Hepatocyte (in vitro differentiated cells): ENCODE measurements around the gene NT5C1B. TPM values are rescaled to one million over a fixed set of nuclear protein-coding genes. Genes with fewer than 3 reads are reported as not detected.

Experiments used
- DNase-seq: peaks from one replicate; pipeline ENCODE4 v3.0.0-alpha.2; 2016; ENCODE audit warnings: low spot score
- H2AFZ ChIP-seq: fragments of 200-600 bp; sonication (generic); 2 replicates; pipeline ENCODE4 v1.6.0; 2016; ENCODE audit warnings: antibody characterized with exemption, mild to moderate bottlenecking
- H3K27ac ChIP-seq: fragments of 200-600 bp; sonication (generic); 2 replicates; pipeline ENCODE4 v1.5.1; 2016; ENCODE audit warnings: mild to moderate bottlenecking
- H3K27me3 ChIP-seq: fragments of 200-600 bp; sonication (generic); 2 replicates; pipeline ENCODE4 v1.6.1; 2016
- H3K36me3 ChIP-seq: fragments of 200-600 bp; sonication (generic); replicated peaks from 2 replicates; pipeline ENCODE4 v1.5.1; 2016; ENCODE audit warnings: low read depth; ENCODE audit not compliant: insufficient read depth
- H3K4me1 ChIP-seq: fragments of 200-600 bp; sonication (generic); 2 replicates; pipeline ENCODE4 v1.5.1; 2016; ENCODE audit warnings: mild to moderate bottlenecking, moderate library complexity; ENCODE audit not compliant: insufficient read depth
- H3K4me2 ChIP-seq: fragments of 200-600 bp; sonication (generic); 2 replicates; pipeline ENCODE4 v1.6.0; 2016
- H3K4me3 ChIP-seq: fragments of 200-600 bp; sonication (generic); 2 replicates; pipeline ENCODE4 v1.5.1; 2016; ENCODE audit warnings: mild to moderate bottlenecking
- H3K79me2 ChIP-seq: fragments of 200-600 bp; sonication (generic); 2 replicates; pipeline ENCODE4 v1.6.0; 2017; ENCODE audit warnings: mild to moderate bottlenecking
- H3K9me2 ChIP-seq: fragments of 200-600 bp; sonication (generic); replicated peaks from 2 replicates; pipeline ENCODE4 v1.6.0; 2017; ENCODE audit warnings: mild to moderate bottlenecking; ENCODE audit not compliant: insufficient read depth
- H3K9me3 ChIP-seq: fragments of 200-600 bp; sonication (generic); 2 replicates; pipeline ENCODE4 v1.5.1; 2016; ENCODE audit warnings: low read depth, mild to moderate bottlenecking
- H4K20me1 ChIP-seq: fragments of 200-600 bp; sonication (generic); 2 replicates; pipeline ENCODE4 v1.6.0; 2016; ENCODE audit warnings: mild to moderate bottlenecking; ENCODE audit not compliant: insufficient read depth, poor library complexity, severe bottlenecking
- CTCF ChIP-seq: fragments of 200-600 bp; sonication (generic); IDR thresholded peaks from 2 replicates; pipeline ENCODE4 v1.5.1; 2016; ENCODE audit warnings: antibody characterized with exemption, mild to moderate bottlenecking; ENCODE audit not compliant: poor library complexity
- EZH2 ChIP-seq: fragments of 200-600 bp; sonication (generic); IDR thresholded peaks from 2 replicates; pipeline ENCODE4 v1.6.1; 2016; ENCODE audit warnings: antibody characterized with exemption, mild to moderate bottlenecking, borderline replicate concordance
- EZH2phosphoT487 ChIP-seq: fragments of 200-600 bp; sonication (generic); IDR thresholded peaks from one replicate; pipeline ENCODE4 v1.6.1; 2018; ENCODE audit warnings: antibody characterized with exemption, mild to moderate bottlenecking, low read depth, moderate library complexity; ENCODE audit not compliant: unreplicated experiment, severe bottlenecking
- WGBS: methylation state at CpG from one replicate; pipeline ENCODE4 v1.1.6; 2016; ENCODE audit warnings: low lambda C conversion rate; ENCODE audit errors: missing lambda C conversion rate; 5-methylcytosine and 5-hydroxymethylcytosine counted together
- polyA plus RNA-seq: library from polyadenylated mRNA; unstranded; fragments of >200 nt; fragmentation: Nextera tagmentation; extraction: Ambion mirVana; gene quantifications from 2 replicates; pipeline ENCODE4 v1.2.1, GENCODE V29; 2016
- total RNA-seq: library from RNA; depleted of rRNA; stranded (reverse); fragments of >200 nt; gene quantifications from 2 replicates; pipeline ENCODE4 v1.2.3, GENCODE V29; 2014

Gene NT5C1B
- total and polyA plus RNA-seq, 2 experiments from 2014 or later = 0.22 TPM; not detected in 1

GRCh38 chr2:18592372-18592771, 3.0 kb upstream of the NT5C1B start:
- H3K27me3 ChIP-seq = no peaks in the 10 kb centered on the region
- H3K79me2 ChIP-seq = no peaks in the 10 kb centered on the region
- H3K9me3 ChIP-seq = no peaks in the 10 kb centered on the region
- no peaks in the 10 kb centered on the region for H3K9me2 ChIP-seq
- DNase-seq = no peak
- no peak overlapping the region for H3K4me3 ChIP-seq
- no peak overlapping the region for H3K4me2 ChIP-seq
- H3K27ac ChIP-seq = no peak overlapping the region
- no peaks in the 10 kb centered on the region for H3K4me1 ChIP-seq
- no peak overlapping the region for H2AFZ ChIP-seq
- TF ChIP-seq CTCF (no peak), EZH2 (no peak)
- 91% methylated on average over 2 of the region's 2 CpGs for WGBS
- no peaks in the 10 kb centered on the region for H3K36me3 ChIP-seq
- H4K20me1 ChIP-seq = no peaks in the 10 kb centered on the region

GRCh38 chr2:18588802-18589201, 567 bp downstream of the NT5C1B start:
- Histone ChIP-seq H4K20me1 (no peaks in the 10 kb centered on the region), H3K4me3 (no peak overlapping the region), H3K36me3 (no peaks in the 10 kb centered on the region), H3K9me2 (no peaks in the 10 kb centered on the region), H2AFZ (no peak overlapping the region), H3K4me2 (no peak overlapping the region), H3K27me3 (no peaks in the 10 kb centered on the region), H3K79me2 (no peaks in the 10 kb centered on the region), H3K4me1 (no peaks in the 10 kb centered on the region), H3K27ac (no peak overlapping the region), H3K9me3 (no peaks in the 10 kb centered on the region)
- TF ChIP-seq EZH2phosphoT487 = no peak
- TF ChIP-seq EZH2 = no peak
- TF ChIP-seq CTCF = no peak
- no peak for DNase-seq
- WGBS = 89% methylated on average over 1 of the region's 1 CpG

DNA sequence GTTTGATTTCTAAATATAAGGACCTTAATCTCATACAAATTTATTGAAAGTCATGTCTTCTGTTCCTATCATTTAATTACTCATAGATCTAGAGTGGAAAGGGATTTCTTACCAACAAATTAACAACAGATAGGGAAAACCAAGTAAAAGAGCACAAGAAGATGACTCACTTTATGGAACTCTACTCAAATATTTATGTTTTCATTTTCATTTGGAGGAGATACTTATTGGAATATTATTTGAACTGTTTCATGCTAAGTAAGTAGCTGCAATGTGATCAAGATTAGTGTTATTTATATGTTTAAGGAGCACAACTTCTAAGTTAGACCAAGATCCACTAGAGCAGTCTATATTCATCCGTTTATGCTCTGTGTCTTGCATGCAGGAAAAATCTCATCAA, 1.3 kb downstream of the NT5C1B start:
- Histone ChIP-seq H3K27ac (no peak overlapping the region), H3K79me2 (no peaks in the 10 kb centered on the region), H2AFZ (no peak overlapping the region), H3K36me3 (no peaks in the 10 kb centered on the region), H4K20me1 (no peaks in the 10 kb centered on the region), H3K4me2 (no peak overlapping the region), H3K4me3 (no peak overlapping the region), H3K9me3 (no peaks in the 10 kb centered on the region), H3K9me2 (no peaks in the 10 kb centered on the region), H3K4me1 (no peaks in the 10 kb centered on the region), H3K27me3 (no peaks in the 10 kb centered on the region)
- WGBS = 88% methylated on average over 1 of the region's 1 CpG
- no peak for TF ChIP-seq CTCF
- DNase-seq = no peak

- H3K27ac ChIP-seq = no peak overlapping the region
- H4K20me1 ChIP-seq = no peaks in the 10 kb centered on the region
- no peak for DNase-seq
- H3K27me3 ChIP-seq = no peaks in the 10 kb centered on the region
- H3K36me3 ChIP-seq = no peaks in the 10 kb centered on the region
- H3K4me1 ChIP-seq = no peaks in the 10 kb centered on the region
- no peak overlapping the region for H3K4me2 ChIP-seq
- H2AFZ ChIP-seq = no peak overlapping the region
- no peaks in the 10 kb centered on the region for H3K79me2 ChIP-seq
- TF ChIP-seq CTCF = no peak
- TF ChIP-seq EZH2 = no peak
- H3K4me3 ChIP-seq = no peak overlapping the region
- no peaks in the 10 kb centered on the region for H3K9me2 ChIP-seq
- WGBS = 95% methylated on average over 3 of the region's 3 CpGs
- no peaks in the 10 kb centered on the region for H3K9me3 ChIP-seq
Measured at GRCh38 chr2:18585526-18585925, 3.8 kb downstream of the NT5C1B start.
